ENCODE data around the gene UBTF. TPM values are rescaled to one million over a fixed set of nuclear protein-coding genes. Genes with fewer than 3 reads are reported as not detected.

The UBTF gene
- total and polyA plus RNA-seq, 8 donors = 31.9 to 51.8 (median 39.5) TPM

- intact Hi-C loops (cut with DNase I) = no loop called here
- no peaks in the 10 kb centered on the region for H3K36me3 ChIP-seq
- no peak for DNase-seq
- H3K4me1 ChIP-seq = no peaks in the 10 kb centered on the region
- no peak for TF ChIP-seq CTCF (IDR thresholded peaks at IDR 0.05)
- 42 to 55% methylated on average over 10 of the region's 10 CpGs for WGBS, 2 donors
- H3K4me3 ChIP-seq = no peak overlapping the region
- no peaks in the 10 kb centered on the region for H3K27me3 ChIP-seq
- FAIRE-seq = no peak
- no peaks in the 10 kb centered on the region for H3K9me3 ChIP-seq
- H3K27ac ChIP-seq = no peak overlapping the region
- ATAC-seq = no peak
Measured at GRCh38 chr17:44254361-44255095, 35.1 kb upstream of the UBTF start.

DNA sequence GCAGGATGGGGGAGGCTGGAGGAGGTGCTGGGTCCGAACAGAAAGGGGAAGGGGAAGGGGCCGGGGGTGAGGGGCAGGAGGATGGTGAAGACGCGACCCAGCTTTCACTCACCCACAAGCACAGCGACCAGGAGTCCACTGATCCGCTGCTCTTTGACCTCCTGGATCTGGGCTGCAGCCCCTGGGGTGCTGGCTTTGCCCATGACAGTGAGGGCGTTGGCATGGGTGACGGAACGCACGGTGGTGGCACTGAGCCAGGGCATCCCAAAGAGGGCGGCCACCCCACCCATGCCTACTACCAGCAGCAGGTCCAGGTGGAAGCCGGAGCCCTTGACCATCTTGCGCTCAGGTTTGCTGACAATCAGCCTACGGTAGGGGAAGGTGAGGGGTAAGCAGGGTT lies 33.5 kb upstream of the UBTF start:
- intact Hi-C loops (cut with DNase I) = no loop called here
- H3K4me1 ChIP-seq = no peaks in the 10 kb centered on the region

GRCh38 chr17:44251062-44251461 lies 31.6 kb upstream of the UBTF start:
- Histone ChIP-seq H3K9me3 (no peaks in the 10 kb centered on the region), H3K4me3 (no peak overlapping the region), H3K4me1 (no peaks in the 10 kb centered on the region), H3K36me3 (no peaks in the 10 kb centered on the region), H3K27ac (no peak overlapping the region), H3K27me3 (no peaks in the 10 kb centered on the region)
- DNase-seq (no peak), ATAC-seq (no peak), FAIRE-seq (no peak)
- 93 to 94% methylated on average over 17 of the region's 17 CpGs for WGBS, 2 donors
- intact Hi-C loops (cut with DNase I) = no loop called here
- no peak for TF ChIP-seq CTCF (IDR thresholded peaks at IDR 0.05)

More for the DNA sequence above, 33.5 kb upstream of the UBTF start:
- H3K27ac ChIP-seq = no peak overlapping the region
- H3K9me3 ChIP-seq = no peaks in the 10 kb centered on the region
- 65 to 84% methylated on average over 14 of the region's 14 CpGs for WGBS, 2 donors
- FAIRE-seq (no peak), ATAC-seq (no peak), DNase-seq (no peak)
- no peak for TF ChIP-seq CTCF (IDR thresholded peaks at IDR 0.05)
- no peaks in the 10 kb centered on the region for H3K27me3 ChIP-seq
- H3K4me3 ChIP-seq = no peak overlapping the region
- no peaks in the 10 kb centered on the region for H3K36me3 ChIP-seq

GRCh38 chr17:44249501-44250246 lies 30.2 kb upstream of the UBTF start:
- no peak for FAIRE-seq
- 69 to 77% methylated on average over 9 of the region's 9 CpGs for WGBS, 2 donors
- ATAC-seq = no peak
- no peaks in the 10 kb centered on the region for H3K4me1 ChIP-seq
- no peak for DNase-seq
- H3K27ac ChIP-seq = no peak overlapping the region
- H3K9me3 ChIP-seq = no peaks in the 10 kb centered on the region
- no peaks in the 10 kb centered on the region for H3K27me3 ChIP-seq
- TF ChIP-seq CTCF (IDR thresholded peaks at IDR 0.05) = no peak
- H3K36me3 ChIP-seq = no peaks in the 10 kb centered on the region
- intact Hi-C loops (cut with DNase I) = no loop called here
- no peak overlapping the region for H3K4me3 ChIP-seq

All from pancreas (tissue), 10 donors.